MCF 10A (cell line): ENCODE measurements around the gene IGSF6. TPM values are rescaled to one million over a fixed set of nuclear protein-coding genes. Genes with fewer than 3 reads are reported as not detected.

Source experiments
- BruUV-seq: library from RNA; stranded (reverse); fragments of 400-500 nt; replicated peaks from 2 replicates; lab custom pipeline; 2021; lab: Mats Ljungman, UMichigan
- CTCF ChIA-PET: fragments of 300-600 bp; sonication (Branson Sonifier 250); formaldehyde crosslinking; extraction: SDS; loops from one replicate; lab custom pipeline; 2021; ENCODE audit warnings: antibody characterized with exemption, inconsistent platforms; lab: Yijun Ruan, JAX
- POLR2A ChIA-PET: fragments of 300-600, 350-650 bp; sonication (Branson Sonifier 250); formaldehyde crosslinking; extraction: SDS; loops from one replicate; lab custom pipeline; 2020; ENCODE audit warnings: antibody characterized with exemption, inconsistent platforms; lab: Yijun Ruan, JAX
- DNase-seq: peaks from one replicate; pipeline ENCODE4 v3.0.0-alpha.2; 2018; ENCODE audit not compliant: unreplicated experiment
- H3K27ac Mint-ChIP-seq: one replicate; pipeline ENCODE4 v1.8.0; 2022; ENCODE audit warnings: mild to moderate bottlenecking, low read depth, mixed read lengths; ENCODE audit not compliant: unreplicated experiment
- H3K27me3 Mint-ChIP-seq: one replicate; pipeline ENCODE4 v1.8.0; 2022; ENCODE audit warnings: mixed read lengths; ENCODE audit not compliant: insufficient read depth, unreplicated experiment
- H3K36me3 Mint-ChIP-seq: one replicate; pipeline ENCODE4 v1.8.0; 2022; ENCODE audit warnings: mild to moderate bottlenecking, moderate library complexity, mixed read lengths; ENCODE audit not compliant: insufficient read depth, unreplicated experiment
- H3K4me1 Mint-ChIP-seq: one replicate; pipeline ENCODE4 v1.8.0; 2022; ENCODE audit warnings: mixed read lengths; ENCODE audit not compliant: insufficient read depth, unreplicated experiment
- H3K4me3 Mint-ChIP-seq: one replicate; pipeline ENCODE4 v1.8.0; 2022; ENCODE audit warnings: mild to moderate bottlenecking, moderate library complexity, mixed read lengths; ENCODE audit not compliant: unreplicated experiment
- H3K9me3 Mint-ChIP-seq: one replicate; pipeline ENCODE4 v1.8.0; 2022; ENCODE audit warnings: mixed read lengths; ENCODE audit not compliant: unreplicated experiment
- intact Hi-C: fragments of 100-400 bp; cut with micrococcal nuclease; formaldehyde crosslinking; loops from 2 replicates; pipeline ENCODE4 v1.14.1; 2022
- total RNA-seq: library from RNA; stranded (reverse); gene quantifications from 2 replicates; pipeline ENCODE4 v1.2.3, GENCODE V29; 2022
- TF ChIP-seq, protein P1 (sequence below): fragments of 200-600 bp; IDR thresholded peaks from one replicate; pipeline ENCODE4 v1.8.0; 2022; ENCODE audit warnings: antibody characterized with exemption, mild to moderate bottlenecking; ENCODE audit not compliant: unreplicated experiment

IGSF6 gene
- total RNA-seq, 1 experiment from 2014 or later, result not detected

DNA sequence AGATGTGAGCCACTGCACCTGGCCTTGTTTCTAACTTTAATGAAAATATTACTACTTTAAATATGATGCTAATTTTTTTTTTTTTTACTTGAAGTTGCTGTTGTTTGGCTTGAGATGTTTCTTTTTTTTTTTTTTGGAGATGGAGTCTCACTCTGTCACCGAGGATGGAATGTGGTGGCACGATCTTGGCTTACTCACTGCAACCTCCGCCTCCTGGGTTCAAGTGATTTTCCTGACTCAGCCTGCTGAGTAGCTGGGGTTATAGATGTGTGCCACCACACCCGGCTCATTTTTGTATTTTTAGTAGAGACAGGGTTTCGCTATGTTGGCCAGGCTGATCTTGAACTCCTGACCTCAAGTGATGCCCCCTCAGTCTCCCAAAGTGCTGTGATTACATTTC lies 23.6 kb downstream of the IGSF6 start:
- H3K36me3 Mint-ChIP-seq, result peaks cover 31% of the 10 kb centered on the region
- no peak for DNase-seq
- H3K4me3 Mint-ChIP-seq, result no peak overlapping the region
- TF ChIP-seq, protein P1, sequence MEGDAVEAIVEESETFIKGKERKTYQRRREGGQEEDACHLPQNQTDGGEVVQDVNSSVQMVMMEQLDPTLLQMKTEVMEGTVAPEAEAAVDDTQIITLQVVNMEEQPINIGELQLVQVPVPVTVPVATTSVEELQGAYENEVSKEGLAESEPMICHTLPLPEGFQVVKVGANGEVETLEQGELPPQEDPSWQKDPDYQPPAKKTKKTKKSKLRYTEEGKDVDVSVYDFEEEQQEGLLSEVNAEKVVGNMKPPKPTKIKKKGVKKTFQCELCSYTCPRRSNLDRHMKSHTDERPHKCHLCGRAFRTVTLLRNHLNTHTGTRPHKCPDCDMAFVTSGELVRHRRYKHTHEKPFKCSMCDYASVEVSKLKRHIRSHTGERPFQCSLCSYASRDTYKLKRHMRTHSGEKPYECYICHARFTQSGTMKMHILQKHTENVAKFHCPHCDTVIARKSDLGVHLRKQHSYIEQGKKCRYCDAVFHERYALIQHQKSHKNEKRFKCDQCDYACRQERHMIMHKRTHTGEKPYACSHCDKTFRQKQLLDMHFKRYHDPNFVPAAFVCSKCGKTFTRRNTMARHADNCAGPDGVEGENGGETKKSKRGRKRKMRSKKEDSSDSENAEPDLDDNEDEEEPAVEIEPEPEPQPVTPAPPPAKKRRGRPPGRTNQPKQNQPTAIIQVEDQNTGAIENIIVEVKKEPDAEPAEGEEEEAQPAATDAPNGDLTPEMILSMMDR, result no peak
- peaks cover 11% of the 10 kb centered on the region for H3K4me1 Mint-ChIP-seq
- ChIA-PET POLR2A (interaction anchor here (1.0 to 3.4 kb wide), 4 partner anchors 15 to 30 kb away, joined by 3 to 18 read pairs (median 5); partner anchors contain the start of gene METTL9), CTCF (interaction anchor here (1.7 kb wide), 1 partner anchor 11 kb away, joined by 9 read pairs; no protein-coding TSS in a partner anchor)
- H3K27me3 Mint-ChIP-seq, result no peaks in the 10 kb centered on the region
- BruUV-seq, result no TSS peak
- intact Hi-C loops, result no loop called here
- H3K9me3 Mint-ChIP-seq, result no peaks in the 10 kb centered on the region
- no peak overlapping the region for H3K27ac Mint-ChIP-seq

DNA sequence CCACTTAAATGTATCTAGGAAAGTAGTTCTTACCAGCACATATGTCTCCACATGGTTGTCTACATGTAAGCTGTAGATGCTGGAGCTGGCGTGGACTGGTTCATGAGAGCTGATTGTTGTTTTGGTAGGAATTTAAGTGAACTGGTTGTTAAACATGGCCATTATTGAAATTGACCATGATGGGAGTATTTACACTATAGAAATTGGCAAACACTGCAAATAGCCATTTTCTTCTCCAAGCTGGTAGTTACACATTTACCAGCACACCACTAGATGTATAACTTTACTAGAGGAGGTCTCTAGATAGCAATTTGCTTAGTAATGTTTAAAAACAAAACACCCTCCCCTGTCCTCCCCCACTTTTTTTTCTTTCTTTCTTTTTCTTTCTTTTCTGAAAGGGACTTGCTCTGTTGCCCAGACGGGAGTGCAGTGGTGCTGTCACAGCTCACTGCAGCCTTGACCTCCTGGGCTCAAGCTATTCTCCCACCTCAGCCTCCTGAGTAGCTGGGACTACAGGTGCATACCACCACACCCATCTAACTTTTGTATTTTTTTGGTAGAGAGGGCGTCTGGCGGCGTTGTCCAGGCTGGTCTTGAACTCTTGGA lies 24.2 kb downstream of the IGSF6 start:
- CTCF ChIA-PET, result interaction anchor here (0.9 kb wide), 1 partner anchor 29 kb away, joined by 6 read pairs; no protein-coding TSS in a partner anchor
- TF ChIP-seq, protein P1, result no peak
- H3K27me3 Mint-ChIP-seq, result no peaks in the 10 kb centered on the region
- no peak for DNase-seq
- POLR2A ChIA-PET, result interaction anchor here (1.0 to 3.4 kb wide), 4 partner anchors 14 to 29 kb away, joined by 3 to 18 read pairs (median 5); partner anchors contain the start of gene METTL9
- H3K9me3 Mint-ChIP-seq, result no peaks in the 10 kb centered on the region
- peaks cover 11% of the 10 kb centered on the region for H3K4me1 Mint-ChIP-seq
- intact Hi-C loops, result no loop called here
- no TSS peak for BruUV-seq
- H3K4me3 Mint-ChIP-seq, result no peak overlapping the region
- H3K36me3 Mint-ChIP-seq, result peaks cover 31% of the 10 kb centered on the region
- no peak overlapping the region for H3K27ac Mint-ChIP-seq

DNA sequence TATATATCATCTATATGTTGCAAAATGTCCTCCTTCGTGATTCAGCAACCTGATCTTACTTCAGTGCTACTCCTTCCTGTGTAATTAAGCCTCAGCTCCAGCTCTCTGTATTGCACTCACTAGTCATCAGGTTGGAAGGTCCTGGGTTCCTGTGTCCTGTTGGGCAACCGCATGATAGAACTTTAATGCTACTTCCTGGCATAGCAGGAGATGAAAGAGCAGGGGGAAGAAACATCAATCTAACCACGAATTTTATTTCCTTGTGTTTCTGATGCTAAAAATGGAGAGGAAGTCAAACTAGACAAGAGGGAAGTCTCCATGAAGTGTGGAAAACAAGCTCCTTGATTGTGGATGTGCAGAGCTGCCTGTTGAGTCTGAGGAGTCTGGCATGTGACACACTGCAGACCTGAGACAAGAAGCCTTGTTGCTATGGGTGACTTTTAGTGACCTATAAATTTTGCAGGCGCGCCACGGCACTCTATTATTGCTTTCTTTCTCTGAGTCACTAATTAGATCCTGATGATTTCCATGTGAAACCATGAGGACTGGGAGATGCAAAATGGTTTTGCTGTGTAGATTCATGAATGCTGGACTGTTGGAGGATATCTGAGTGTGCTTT lies 25.6 kb downstream of the IGSF6 start:
- Mint-ChIP-seq H3K36me3 (peaks cover 31% of the 10 kb centered on the region), H3K9me3 (no peaks in the 10 kb centered on the region), H3K4me1 (peaks cover 11% of the 10 kb centered on the region), H3K27me3 (no peaks in the 10 kb centered on the region), H3K4me3 (no peak overlapping the region), H3K27ac (peak overlapping the region; percentile 70)
- ChIA-PET POLR2A (interaction anchor here (0.7 to 3.4 kb wide), 7 partner anchors 9 to 106 kb away, joined by 3 to 18 read pairs (median 4); no protein-coding TSS in a partner anchor), CTCF (interaction anchor here (0.6 to 1.0 kb wide), 3 partner anchors 14 to 1694 kb away, joined by 3 read pairs; no protein-coding TSS in a partner anchor)
- intact Hi-C loops, result loop anchor here (1.0 kb wide), 1 partner anchor 27 kb away; the partner anchor contains the start of gene METTL9
- peak; percentile 90 for DNase-seq
- TF ChIP-seq, protein P1, result no peak
- BruUV-seq, result no TSS peak

DNA sequence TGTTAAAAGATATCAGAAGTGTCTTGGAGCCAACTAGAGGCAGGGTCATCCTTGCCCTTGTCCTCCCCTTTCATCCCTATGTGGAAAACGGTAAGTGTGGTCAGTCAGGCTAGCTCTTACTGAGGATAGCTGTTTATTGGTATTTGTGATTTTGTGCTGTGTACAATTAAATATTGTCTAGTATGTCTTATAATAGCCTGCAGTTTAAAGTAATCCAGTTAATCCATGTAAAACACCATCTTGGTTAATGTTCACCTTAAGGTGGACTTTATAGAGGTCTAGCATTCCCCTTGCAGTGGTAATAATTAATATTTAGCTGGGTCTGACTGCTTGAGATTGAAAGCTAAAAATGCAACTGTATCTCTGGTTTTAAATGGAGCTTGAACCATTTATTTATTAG lies 27.4 kb downstream of the IGSF6 start:
- Mint-ChIP-seq H3K36me3 (peaks cover 34% of the 10 kb centered on the region), H3K4me3 (no peak overlapping the region), H3K4me1 (peaks cover 11% of the 10 kb centered on the region), H3K27me3 (no peaks in the 10 kb centered on the region), H3K27ac (no peak overlapping the region), H3K9me3 (no peaks in the 10 kb centered on the region)
- BruUV-seq, result no TSS peak
- TF ChIP-seq, protein P1, result no peak
- ChIA-PET CTCF (interaction anchor here (0.5 to 1.5 kb wide), 7 partner anchors 15 to 1667 kb away, joined by 3 to 11 read pairs (median 4); no protein-coding TSS in a partner anchor), POLR2A (interaction anchor here (0.6 to 1.1 kb wide), 2 partner anchors 8 to 13 kb away, joined by 3 to 6 read pairs; no protein-coding TSS in a partner anchor)
- no peak for DNase-seq
- intact Hi-C loops, result no loop called here
